Measurements from ENCODE around the gene PCDHB11.
"Not testable (repeated sequence)": the region's sequence is repeated elsewhere in the genome, so short reads cannot be mapped to it uniquely, and the experiment has no call there.

Gene PCDHB11

DNA sequence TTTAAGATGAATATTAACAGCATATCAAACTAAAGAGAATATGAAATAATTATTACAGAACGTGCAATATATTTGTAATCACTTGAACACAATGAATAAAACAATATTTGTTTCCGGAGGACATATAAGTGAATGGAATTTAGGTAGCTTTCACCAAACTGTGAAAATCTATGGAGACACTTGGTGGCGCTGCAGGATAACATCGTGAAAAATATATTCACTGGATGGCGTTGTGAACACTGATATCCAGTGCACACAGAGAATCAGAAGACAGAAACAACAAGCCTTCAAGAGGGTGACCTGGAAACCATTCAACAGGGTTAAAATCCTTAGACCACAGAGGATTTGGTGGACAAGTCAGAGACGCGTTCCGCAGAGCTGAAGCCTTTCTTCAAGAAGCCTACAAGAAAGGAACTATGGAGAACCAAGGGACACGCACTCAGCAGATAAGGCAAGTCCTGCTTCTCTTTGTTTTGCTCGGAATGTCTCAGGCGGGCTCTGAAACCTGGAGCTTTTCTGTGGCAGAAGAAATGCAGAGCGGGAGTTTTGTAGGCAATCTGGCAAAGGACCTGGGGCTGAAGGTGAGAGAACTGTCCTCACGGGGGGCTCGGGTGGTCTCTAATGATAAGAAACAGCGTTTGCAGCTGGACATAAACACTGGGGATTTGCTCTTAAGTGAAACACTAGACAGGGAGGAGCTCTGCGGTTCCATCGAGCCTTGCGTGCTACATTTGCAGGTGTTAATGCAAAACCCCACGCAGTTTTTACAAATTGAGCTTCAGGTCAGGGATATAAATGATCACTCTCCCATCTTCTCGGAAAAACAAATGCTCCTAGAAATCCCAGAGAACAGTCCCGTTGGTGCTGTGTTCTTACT, at the start of gene PCDHB11:
Gene PCDHB11, plus strand, starts transcription at position 269 of the 877 bp plus-strand sequence. Its CDS starts 148 bp downstream, at position 417.
- no peak for DNase-seq (ENCODE audit: low read depth)

DNA sequence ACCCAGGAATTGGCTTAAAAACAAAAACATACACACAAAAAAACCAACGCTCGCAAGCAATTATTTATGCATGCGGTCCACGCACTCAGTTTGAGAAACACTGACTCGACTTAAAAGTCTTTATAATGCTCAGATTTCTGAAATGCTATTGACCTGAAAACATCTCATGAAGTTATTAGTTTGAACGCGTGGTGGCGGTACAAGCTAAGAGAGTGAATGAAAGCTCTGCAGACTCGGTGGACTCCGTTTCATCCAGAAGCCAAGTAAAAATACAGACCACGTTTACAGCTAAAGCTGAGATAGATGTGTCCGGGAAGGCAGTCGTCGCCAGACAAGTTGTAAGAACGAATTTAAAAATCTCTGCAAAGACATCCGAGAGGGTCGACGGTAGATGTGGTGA, 49.6 kb upstream of the PCDHB11 start, which contains the start of gene PCDHB6:
Gene PCDHB6, plus strand, starts transcription at position 246 of the 400 bp plus-strand sequence. CDS start 201 bp downstream, outside the sequence.
- no peak for DNase-seq (ENCODE audit: low read depth)

DNA sequence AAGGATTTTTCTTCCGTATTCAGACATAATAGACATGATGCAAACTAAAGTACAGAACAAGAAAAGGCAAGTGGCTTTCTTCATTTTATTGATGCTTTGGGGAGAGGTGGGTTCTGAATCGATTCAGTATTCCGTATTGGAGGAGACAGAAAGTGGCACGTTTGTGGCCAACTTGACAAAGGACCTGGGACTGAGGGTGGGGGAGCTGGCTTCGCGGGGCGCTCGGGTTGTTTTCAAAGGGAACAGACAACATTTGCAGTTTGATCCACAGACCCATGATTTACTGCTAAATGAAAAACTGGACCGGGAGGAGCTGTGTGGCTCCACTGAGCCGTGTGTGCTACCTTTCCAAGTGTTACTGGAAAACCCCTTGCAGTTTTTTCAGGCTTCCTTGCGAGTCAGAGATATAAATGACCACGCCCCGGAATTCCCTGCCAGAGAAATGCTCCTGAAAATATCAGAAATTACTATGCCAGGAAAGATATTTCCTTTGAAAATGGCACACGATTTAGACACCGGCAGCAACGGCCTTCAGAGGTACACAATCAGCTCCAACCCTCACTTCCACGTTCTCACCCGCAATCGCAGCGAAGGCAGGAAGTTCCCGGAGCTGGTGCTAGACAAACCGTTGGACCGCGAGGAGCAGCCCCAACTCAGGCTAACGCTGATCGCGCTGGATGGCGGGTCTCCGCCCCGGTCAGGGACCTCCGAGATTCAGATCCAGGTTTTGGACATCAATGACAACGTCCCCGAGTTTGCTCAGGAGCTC, 49.0 kb upstream of the PCDHB11 start:
- no peak for DNase-seq (ENCODE audit: low read depth)

DNA sequence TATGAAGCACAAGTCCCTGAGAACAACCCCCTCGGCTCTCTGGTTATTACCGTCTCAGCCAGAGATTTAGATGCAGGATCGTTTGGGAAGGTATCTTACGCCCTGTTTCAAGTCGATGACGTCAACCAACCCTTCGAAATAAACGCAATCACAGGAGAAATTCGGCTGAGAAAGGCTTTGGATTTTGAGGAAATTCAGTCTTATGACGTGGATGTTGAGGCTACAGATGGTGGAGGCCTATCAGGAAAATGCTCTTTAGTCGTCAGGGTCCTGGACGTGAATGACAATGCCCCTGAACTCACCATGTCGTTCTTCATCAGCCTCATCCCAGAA, 48.5 kb upstream of the PCDHB11 start:
- no peak for DNase-seq (ENCODE audit: low read depth)

DNA sequence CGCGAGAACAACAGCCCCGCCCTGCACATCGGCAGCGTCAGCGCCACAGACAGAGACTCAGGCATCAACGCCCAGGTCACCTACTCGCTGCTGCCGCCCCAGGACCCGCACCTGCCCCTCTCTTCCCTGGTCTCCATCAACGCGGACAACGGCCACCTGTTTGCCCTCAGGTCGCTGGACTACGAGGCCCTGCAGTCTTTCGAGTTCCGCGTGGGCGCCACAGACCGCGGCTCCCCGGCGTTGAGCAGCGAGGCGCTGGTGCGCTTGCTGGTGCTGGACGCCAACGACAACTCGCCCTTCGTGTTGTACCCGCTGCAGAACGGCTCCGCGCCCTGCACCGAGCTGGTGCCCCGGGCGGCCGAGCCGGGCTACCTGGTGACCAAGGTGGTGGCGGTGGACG, 47.8 kb upstream of the PCDHB11 start:
- DNase-seq (ENCODE audit: low read depth) = not testable (repeated sequence)

DNA sequence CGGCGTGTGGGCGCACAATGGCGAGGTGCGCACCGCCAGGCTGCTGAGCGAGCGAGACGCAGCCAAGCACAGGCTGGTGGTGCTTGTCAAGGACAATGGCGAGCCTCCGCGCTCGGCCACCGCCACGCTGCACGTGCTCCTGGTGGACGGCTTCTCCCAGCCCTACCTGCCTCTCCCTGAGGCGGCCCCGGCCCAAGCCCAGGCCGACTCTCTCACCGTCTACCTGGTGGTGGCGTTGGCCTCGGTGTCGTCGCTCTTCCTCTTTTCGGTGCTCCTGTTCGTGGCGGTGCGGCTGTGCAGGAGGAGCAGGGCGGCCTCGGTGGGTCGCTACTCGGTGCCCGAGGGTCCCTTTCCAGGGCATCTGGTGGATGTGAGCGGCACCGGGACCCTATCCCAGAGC, 47.3 kb upstream of the PCDHB11 start:
- DNase-seq (ENCODE audit: low read depth) = not testable (repeated sequence)

DNA sequence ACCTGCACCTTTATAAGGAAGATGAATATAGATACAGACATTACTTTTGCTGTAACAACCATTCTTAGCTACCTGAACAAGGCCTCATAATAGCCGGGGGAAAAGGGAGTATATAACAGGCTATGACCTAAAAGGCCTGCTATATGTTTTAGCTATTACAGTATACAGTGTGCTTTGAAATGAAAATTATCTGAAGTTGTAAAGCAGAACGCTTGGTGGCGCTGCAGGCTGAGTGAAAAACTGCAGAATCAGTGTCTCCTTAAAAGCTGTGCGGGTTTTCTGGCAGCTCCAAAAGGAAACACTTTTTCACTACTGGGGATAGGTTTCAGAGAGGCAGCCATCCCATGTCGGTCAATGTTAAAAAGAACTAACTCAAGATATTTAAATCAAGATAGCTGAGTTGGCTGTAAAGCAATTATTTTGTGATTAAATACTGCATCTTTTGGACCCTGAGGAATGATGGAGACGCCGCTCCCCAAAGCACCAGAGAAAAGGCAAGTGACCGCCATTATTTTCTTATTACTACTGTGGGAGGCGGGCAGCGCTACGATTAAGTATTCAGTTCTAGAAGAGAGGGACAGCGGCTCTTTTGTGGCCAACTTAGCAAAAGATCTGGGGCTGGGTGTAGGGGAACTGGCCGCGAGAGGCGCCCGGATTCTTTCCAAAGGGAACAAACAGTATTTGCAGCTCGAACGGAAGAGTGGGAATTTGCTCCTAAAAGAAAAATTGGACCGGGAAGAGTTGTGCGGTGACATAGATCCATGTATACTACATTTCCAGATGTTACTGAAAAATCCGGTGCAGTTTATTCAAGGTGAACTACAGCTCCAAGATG, 43.7 kb upstream of the PCDHB11 start:
- DNase-seq (ENCODE audit: low read depth) = no peak

DNA sequence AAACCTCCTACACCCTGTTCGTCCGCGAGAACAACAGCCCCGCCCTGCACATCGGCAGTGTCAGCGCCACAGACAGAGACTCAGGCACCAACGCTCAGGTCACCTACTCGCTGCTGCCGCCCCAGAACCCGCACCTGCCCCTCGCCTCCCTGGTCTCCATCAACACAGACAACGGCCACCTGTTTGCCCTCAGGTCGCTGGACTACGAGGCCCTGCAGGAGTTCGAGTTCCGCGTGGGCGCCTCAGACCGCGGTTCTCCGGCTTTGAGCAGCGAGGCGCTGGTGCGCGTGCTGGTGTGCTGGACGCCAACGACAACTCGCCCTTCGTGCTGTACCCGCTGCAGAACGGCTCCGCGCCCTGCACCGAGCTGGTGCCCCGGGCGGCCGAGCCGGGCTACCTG, 42.1 kb upstream of the PCDHB11 start:
- not testable (repeated sequence) for DNase-seq (ENCODE audit: low read depth)

DNA sequence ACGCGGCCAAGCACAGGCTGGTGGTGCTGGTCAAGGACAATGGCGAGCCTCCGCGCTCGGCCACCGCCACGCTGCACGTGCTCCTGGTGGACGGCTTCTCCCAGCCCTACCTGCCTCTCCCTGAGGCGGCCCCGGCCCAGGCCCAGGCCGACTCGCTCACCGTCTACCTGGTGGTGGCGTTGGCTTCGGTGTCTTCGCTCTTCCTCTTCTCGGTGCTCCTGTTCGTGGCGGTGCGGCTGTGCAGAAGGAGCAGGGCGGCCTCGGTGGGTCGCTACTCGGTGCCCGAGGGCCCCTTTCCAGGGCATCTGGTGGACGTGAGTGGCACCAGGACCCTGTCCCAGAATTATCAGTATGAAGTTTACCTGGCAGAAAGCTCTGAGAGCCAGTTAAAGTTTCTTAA, 41.5 kb upstream of the PCDHB11 start:
- DNase-seq (ENCODE audit: low read depth) = not testable (repeated sequence)

DNA sequence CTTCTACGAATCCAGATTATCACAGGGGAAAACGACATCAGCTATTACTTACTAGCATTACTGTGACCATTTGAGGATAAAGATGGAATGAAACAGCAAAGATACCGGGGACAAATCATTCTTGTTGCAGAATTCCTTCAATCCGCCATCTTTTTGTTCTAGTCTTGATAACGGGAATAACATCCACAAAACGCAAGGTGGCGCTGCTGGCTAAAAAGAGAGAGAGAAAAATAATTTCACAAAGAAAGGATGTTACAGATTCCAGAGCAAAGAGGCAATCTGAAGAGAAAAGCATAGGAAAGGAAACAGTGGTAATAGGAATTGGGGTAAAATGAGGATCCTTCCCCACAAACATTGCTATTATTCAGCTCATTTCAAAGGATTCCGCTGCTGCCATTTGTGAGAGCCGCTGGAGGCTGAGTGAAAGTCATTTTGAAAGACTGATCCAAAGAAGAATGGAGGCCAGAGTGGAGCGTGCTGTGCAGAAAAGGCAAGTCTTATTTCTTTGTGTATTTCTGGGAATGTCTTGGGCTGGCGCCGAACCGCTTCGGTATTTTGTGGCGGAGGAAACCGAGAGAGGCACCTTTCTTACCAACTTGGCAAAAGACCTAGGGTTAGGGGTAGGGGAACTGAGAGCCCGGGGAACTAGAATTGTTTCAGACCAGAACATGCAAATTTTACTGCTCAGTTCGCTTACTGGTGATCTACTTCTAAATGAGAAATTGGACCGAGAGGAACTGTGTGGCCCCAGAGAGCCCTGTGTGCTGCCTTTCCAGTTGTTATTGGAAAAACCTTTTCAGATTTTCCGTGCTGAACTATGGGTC, 26.8 kb upstream of the PCDHB11 start, which contains the start of gene PCDHB7:
Gene PCDHB7, plus strand, starts transcription at position 264 of the 824 bp plus-strand sequence. Its CDS starts 192 bp downstream, at position 456.
- DNase-seq (ENCODE audit: low read depth) = no peak

DNA sequence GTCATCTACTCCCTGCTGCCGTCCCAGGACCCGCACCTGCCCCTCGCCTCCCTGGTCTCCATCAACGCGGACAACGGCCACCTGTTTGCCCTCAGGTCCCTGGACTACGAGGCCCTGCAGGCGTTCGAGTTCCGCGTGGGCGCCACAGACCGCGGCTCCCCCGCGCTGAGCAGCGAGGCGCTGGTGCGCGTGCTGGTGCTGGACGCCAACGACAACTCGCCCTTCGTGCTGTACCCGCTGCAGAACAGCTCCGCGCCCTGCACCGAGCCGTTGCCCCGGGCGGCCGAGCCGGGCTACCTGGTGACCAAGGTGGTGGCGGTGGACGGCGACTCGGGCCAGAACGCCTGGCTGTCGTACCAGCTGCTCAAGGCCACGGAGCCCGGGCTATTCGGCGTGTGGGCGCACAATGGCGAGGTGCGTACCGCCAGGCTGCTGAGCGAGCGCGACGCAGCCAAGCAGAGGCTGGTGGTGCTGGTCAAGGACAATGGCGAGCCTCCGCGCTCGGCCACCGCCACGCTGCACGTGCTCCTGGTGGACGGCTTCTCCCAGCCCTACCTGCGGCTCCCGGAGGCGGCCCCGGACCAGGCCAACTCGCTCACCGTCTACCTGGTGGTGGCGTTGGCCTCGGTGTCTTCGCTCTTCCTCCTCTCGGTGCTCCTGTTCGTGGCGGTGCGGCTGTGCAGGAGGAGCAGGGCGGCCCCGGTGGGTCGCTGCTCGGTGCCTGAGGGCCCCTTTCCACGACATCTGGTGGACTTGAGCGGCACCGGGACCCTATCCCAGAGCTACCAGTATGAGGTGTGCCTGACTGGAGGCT, 24.9 kb upstream of the PCDHB11 start:
- DNase-seq (ENCODE audit: low read depth) = not testable (repeated sequence)

DNA sequence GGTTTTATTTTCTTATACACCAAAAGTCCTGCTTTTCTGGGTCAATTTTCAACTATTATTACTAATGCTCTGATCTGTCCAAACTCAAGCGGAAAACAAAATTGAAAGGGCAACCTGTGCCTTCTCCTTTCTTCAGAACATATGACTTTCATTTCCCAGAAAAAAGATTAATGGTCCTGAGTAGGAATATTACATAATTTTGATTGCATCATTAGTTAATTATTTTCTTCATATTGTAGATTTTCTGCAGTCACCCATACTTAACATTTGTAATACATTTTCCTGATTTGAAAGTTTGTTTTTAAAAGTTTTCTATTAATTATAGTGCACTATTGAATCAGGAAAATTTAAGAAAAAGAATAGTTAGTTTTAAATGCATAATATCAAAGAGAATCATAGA, 23.5 kb upstream of the PCDHB11 start:
- DNase-seq (ENCODE audit: low read depth) = no peak

DNA sequence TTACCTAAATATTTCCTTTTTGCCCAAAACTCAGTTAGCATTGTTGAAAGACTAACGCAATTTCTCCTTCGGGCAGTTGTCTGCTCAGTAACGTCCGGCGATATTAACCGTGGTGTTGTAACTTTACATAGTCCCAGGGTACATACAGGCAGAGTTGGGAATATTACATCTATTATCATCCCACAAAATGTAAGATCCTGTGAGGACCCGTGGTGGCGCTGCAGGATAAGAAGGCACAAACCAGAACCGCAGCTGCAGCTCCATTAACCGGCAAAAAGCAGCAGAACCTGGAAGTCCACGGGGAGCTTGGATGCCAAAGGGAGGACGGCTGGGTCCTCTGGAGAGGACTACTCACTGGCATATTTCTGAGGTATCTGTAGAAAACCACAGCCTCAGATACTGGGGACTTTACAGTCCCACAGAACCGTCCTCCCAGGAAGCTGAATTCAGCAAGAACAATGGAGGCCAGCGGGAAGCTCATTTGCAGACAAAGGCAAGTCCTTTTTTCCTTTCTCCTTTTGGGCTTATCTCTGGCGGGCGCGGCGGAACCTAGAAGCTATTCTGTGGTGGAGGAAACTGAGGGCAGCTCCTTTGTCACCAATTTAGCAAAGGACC, 21.7 kb upstream of the PCDHB11 start, which contains the start of gene PCDHB8:
Gene PCDHB8, plus strand, starts transcription at position 214 of the 615 bp plus-strand sequence. Its CDS starts 245 bp downstream, at position 459.
- not testable (repeated sequence) for DNase-seq (ENCODE audit: low read depth)

DNA sequence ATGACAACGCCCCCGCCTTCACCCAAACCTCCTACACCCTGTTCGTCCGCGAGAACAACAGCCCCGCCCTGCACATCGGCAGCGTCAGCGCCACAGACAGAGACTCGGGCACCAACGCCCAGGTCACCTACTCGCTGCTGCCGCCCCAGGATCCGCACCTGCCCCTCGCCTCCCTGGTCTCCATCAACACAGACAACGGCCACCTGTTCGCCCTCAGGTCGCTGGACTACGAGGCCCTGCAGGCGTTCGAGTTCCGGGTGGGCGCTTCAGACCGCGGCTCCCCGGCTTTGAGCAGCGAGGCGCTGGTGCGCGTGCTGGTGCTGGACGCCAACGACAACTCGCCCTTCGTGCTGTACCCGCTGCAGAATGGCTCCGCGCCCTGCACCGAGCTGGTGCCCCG, 20.1 kb upstream of the PCDHB11 start:
- DNase-seq (ENCODE audit: low read depth) = not testable (repeated sequence)

DNA sequence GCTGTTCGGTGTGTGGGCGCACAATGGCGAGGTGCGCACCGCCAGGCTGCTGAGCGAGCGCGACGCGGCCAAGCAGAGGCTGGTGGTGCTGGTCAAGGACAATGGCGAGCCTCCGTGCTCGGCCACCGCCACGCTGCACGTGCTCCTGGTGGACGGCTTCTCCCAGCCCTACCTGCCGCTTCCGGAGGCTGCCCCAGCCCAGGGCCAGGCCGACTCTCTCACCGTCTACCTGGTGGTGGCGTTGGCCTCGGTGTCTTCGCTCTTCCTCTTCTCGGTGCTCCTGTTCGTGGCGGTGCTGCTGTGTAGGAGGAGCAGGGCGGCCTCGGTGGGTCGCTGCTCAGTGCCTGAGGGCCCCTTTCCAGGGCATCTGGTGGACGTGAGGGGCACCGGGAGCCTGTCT, 19.6 kb upstream of the PCDHB11 start:
- not testable (repeated sequence) for DNase-seq (ENCODE audit: low read depth)

DNA sequence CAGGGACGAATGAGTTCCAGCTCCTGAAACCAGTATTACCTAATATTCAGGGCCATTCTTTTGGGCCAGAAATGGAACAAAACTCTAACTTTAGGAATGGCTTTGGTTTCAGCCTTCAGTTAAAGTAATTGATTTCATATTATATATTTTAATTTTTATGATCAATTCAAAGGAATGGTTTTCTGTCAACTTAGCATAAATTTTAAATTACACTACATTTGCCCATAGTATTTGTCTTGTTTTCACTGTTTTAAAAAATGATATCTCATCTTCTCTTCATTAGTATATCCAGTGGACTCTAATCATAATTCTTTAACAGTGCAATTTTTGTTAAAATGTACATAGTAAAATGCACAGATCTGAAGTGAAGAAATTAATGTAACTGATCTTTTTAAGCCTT, 19.1 kb upstream of the PCDHB11 start:
- DNase-seq (ENCODE audit: low read depth) = no peak

DNA sequence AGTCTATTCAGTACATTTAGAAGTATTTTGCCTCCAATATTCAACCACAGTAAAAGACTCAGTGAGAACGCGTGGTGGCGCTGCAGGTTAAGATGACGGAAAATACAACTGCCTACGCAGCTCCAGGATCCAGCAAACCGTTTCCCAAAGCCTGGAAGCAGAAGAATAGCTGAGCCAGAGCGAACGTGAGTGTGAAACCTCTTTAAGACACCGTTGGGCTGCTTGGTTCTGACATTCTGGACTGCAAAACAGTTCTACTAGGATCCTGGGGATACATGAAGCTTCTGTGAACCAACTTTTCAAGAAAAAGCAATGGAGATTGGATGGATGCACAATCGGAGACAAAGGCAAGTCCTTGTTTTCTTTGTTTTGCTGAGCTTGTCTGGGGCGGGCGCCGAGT, 17.2 kb upstream of the PCDHB11 start, which contains the start of gene PCDHB16:
Gene PCDHB16, plus strand, starts transcription at position 140 of the 400 bp plus-strand sequence. Its CDS starts 173 bp downstream, at position 313.
- no peak for DNase-seq (ENCODE audit: low read depth)

DNA sequence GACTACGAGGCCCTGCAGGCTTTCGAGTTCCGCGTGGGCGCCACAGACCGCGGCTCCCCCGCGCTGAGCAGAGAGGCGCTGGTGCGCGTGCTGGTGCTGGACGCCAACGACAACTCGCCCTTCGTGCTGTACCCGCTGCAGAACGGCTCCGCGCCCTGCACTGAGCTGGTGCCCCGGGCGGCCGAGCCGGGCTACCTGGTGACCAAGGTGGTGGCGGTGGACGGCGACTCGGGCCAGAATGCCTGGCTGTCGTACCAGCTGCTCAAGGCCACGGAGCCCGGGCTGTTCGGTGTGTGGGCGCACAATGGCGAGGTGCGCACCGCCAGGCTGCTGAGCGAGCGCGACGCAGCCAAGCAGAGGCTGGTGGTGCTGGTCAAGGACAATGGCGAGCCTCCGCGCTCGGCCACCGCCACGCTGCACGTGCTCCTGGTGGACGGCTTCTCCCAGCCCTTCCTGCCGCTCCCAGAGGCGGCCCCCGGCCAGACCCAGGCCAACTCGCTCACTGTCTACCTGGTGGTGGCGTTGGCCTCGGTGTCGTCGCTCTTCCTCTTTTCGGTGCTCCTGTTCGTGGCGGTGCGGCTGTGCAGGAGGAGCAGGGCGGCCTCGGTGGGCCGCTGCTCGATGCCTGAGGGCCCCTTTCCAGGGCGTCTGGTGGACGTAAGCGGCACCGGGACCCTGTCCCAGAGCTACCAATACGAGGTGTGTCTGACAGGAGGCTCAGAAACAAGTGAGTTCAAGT, 15.1 kb upstream of the PCDHB11 start:
- not testable (repeated sequence) for DNase-seq (ENCODE audit: low read depth)
